NCI-H2171 treated with DMSO at 0.1 percent for 48 hours (cell line): Measurements from ENCODE around the gene TMPRSS9.
A peak's percentile ranks its signal among the peaks of the same experiment; 100 is the strongest.
"Not testable (repeated sequence)": the region's sequence is repeated elsewhere in the genome, so short reads cannot be mapped to it uniquely, and the experiment has no call there.

Experiments
- DNase-seq: peaks from one replicate; lab custom pipeline; 2025; lab: John Stamatoyannopoulos, UW

TMPRSS9 gene

GRCh38 chr19:2362046-2362969 is 2.2 kb downstream of the TMPRSS9 start:
- DNase-seq = no peak

- no peak for DNase-seq
Observed at GRCh38 chr19:2362970-2363300, 2.9 kb downstream of the TMPRSS9 start.

GRCh38 chr19:2363419-2363818 is 3.4 kb downstream of the TMPRSS9 start:
- DNase-seq = no peak

- DNase-seq = no peak
Observed at GRCh38 chr19:2365201-2365970, 5.3 kb downstream of the TMPRSS9 start.

- no peak for DNase-seq
Observed at GRCh38 chr19:2371656-2372055, 11.6 kb downstream of the TMPRSS9 start.

- DNase-seq = no peak
Observed at GRCh38 chr19:2372076-2372612, 12.1 kb downstream of the TMPRSS9 start.

GRCh38 chr19:2374808-2375207 is 14.7 kb downstream of the TMPRSS9 start:
- DNase-seq = no peak

GRCh38 chr19:2375353-2376121 is 15.5 kb downstream of the TMPRSS9 start:
- peak; percentile 31 for DNase-seq

- DNase-seq = no peak
Observed at GRCh38 chr19:2376784-2377519, 16.9 kb downstream of the TMPRSS9 start.

- DNase-seq = no peak
Observed at GRCh38 chr19:2380567-2380966, 20.5 kb downstream of the TMPRSS9 start.

GRCh38 chr19:2381148-2381820 is 21.2 kb downstream of the TMPRSS9 start:
- no peak for DNase-seq

GRCh38 chr19:2382530-2383222 is 22.6 kb downstream of the TMPRSS9 start:
- DNase-seq = no peak

- DNase-seq = peak; percentile 96
Observed at GRCh38 chr19:2385053-2385721, 25.1 kb downstream of the TMPRSS9 start.

- no peak for DNase-seq
Observed at GRCh38 chr19:2387367-2388288, 27.6 kb downstream of the TMPRSS9 start.

- no peak for DNase-seq
Observed at GRCh38 chr19:2389594-2389993, 29.5 kb downstream of the TMPRSS9 start.

- DNase-seq = peak; percentile 84
Observed at GRCh38 chr19:2391118-2391725, 31.2 kb downstream of the TMPRSS9 start.

GRCh38 chr19:2392366-2392765 is 32.3 kb downstream of the TMPRSS9 start:
- peak; percentile 20 for DNase-seq

- not testable (repeated sequence) for DNase-seq
Observed at GRCh38 chr19:2392899-2393298, 32.8 kb downstream of the TMPRSS9 start.
